ENCODE data around the gene DYTN. TPM values are rescaled to one million over a fixed set of nuclear protein-coding genes. Genes with fewer than 3 reads are reported as not detected.

The DYTN gene
- total RNA-seq, 1 donor from 2014 or later = not detected

DNA sequence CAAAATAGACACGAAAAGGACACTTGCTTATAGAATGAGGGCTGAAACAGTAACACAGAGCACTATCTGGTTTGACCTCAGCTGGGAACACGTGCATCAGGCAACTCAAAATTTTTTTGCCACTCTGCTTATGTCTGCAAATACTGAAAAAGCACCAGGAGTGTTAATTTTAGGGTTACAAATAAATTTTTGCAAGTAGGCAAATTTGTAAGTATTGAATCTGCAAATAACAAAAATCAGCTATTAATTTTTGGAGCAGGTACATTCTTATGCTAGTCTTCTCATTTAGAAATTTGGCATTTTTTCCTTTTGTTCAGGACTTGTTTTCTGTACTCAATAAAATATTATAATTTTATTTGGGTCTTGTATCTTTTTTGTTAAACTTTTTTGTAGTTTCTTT lies 29.7 kb downstream of the DYTN start:
- no peaks in the 10 kb centered on the region for H3K9me3 Mint-ChIP-seq
- no peaks in the 10 kb centered on the region for H3K36me3 Mint-ChIP-seq
- no peak overlapping the region for H3K4me3 Mint-ChIP-seq
- no peak for DNase-seq (ENCODE audit: low spot score in 2 of 2, unreplicated experiment in 2 of 2)
- no peak overlapping the region for H3K27ac Mint-ChIP-seq
- peaks cover 38% of the 10 kb centered on the region for H3K27me3 Mint-ChIP-seq (ENCODE audit: low read depth)
- TF ChIP-seq, protein P1, sequence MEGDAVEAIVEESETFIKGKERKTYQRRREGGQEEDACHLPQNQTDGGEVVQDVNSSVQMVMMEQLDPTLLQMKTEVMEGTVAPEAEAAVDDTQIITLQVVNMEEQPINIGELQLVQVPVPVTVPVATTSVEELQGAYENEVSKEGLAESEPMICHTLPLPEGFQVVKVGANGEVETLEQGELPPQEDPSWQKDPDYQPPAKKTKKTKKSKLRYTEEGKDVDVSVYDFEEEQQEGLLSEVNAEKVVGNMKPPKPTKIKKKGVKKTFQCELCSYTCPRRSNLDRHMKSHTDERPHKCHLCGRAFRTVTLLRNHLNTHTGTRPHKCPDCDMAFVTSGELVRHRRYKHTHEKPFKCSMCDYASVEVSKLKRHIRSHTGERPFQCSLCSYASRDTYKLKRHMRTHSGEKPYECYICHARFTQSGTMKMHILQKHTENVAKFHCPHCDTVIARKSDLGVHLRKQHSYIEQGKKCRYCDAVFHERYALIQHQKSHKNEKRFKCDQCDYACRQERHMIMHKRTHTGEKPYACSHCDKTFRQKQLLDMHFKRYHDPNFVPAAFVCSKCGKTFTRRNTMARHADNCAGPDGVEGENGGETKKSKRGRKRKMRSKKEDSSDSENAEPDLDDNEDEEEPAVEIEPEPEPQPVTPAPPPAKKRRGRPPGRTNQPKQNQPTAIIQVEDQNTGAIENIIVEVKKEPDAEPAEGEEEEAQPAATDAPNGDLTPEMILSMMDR (IDR thresholded peaks at IDR 0.05; ENCODE audit: unreplicated experiment) = no peak
- H3K4me1 Mint-ChIP-seq = no peaks in the 10 kb centered on the region

DNA sequence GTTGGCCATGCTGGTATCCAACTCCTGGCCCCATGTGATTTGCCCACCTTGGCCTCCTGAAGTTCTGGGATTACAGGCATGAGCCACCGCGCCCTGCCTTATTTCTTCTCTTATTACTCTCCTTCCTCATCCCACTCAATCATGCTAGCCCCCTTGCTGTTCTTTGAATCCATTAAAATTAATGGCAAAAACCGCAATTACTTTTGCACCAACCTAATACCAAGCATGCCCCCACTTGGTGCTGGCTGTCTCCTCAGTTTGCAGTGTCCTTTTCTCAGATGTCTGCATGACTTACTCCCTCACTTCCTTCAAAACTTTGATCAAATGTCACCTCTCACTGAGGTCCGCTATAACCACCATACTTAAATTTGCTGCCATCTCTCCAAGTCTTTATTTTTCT lies 34.6 kb downstream of the DYTN start:
- no peak overlapping the region for H3K27ac Mint-ChIP-seq
- H3K27me3 Mint-ChIP-seq (ENCODE audit: low read depth) = peaks cover 44% of the 10 kb centered on the region
- H3K4me1 Mint-ChIP-seq = no peaks in the 10 kb centered on the region
- no peaks in the 10 kb centered on the region for H3K36me3 Mint-ChIP-seq
- TF ChIP-seq, protein P1 (IDR thresholded peaks at IDR 0.05; ENCODE audit: unreplicated experiment) = no peak
- DNase-seq (ENCODE audit: low spot score in 2 of 2, unreplicated experiment in 2 of 2) = no peak
- H3K9me3 Mint-ChIP-seq = no peaks in the 10 kb centered on the region
- no peak overlapping the region for H3K4me3 Mint-ChIP-seq

DNA sequence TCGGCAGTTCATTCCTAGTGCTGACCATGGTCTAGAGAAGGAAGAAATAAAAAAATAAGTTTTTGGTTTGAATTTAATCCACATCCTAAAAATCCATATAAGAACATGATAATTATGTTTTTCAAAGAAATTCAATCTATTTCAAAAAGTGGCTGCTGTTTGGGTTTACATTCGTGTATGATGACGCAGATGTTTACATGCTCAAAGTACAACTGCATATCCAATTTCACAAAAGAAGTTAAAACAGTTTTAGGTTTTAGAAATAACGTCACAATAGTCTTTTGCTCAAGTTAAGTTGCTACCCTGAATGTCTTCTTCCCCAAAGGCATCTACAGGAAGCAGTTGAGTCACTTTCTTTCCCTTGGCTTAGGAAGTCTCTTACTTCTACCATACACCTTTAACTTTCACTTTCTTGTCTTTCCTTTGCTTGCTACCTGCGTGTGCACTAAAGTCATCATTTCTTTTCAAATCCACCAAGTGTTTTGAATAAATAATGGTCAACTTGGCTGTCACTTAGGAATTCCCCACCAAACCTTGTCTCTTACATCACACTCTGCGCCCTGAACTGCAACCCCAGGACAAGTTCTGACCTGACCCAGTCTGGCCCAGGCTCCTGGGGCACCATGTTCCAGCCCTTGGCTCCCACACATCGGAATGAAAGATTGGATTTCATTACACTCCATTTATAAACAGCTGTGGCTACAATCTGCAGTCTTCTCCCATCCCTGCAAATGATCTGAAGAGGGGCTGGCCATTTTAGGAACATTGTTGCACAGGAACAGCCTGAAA lies 47.5 kb downstream of the DYTN start:
- Mint-ChIP-seq H3K27ac (no peak overlapping the region), H3K36me3 (no peaks in the 10 kb centered on the region), H3K4me1 (no peaks in the 10 kb centered on the region), H3K27me3 (ENCODE audit: low read depth) (peaks cover 10% of the 10 kb centered on the region), H3K9me3 (no peaks in the 10 kb centered on the region), H3K4me3 (no peak overlapping the region)
- DNase-seq (ENCODE audit: low spot score in 2 of 2, unreplicated experiment in 2 of 2) = no peak
- TF ChIP-seq, protein P1 (IDR thresholded peaks at IDR 0.05; ENCODE audit: unreplicated experiment) = no peak

DNA sequence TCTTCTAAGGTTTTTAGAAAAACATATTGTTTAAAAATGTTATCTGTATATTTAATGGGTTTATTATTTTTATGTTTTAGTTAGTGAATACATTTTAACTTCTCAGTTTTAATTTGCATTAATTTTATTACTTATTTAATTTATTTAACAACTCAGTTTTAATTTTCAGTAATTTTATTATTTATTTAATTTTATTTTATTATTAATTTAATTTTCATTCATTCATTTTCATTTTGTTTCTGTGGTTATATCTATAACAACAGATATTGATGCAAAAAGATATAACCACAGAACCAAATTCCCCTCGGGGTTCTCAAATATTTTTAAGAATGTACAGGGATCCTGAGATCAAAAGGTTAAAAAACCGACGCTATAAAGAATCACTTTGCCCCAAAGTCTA lies 52.9 kb downstream of the DYTN start:
- no peak overlapping the region for H3K27ac Mint-ChIP-seq
- peaks cover 38% of the 10 kb centered on the region for H3K27me3 Mint-ChIP-seq (ENCODE audit: low read depth)
- H3K9me3 Mint-ChIP-seq = no peaks in the 10 kb centered on the region
- H3K4me3 Mint-ChIP-seq = no peak overlapping the region
- H3K4me1 Mint-ChIP-seq = no peaks in the 10 kb centered on the region
- DNase-seq (ENCODE audit: low spot score in 2 of 2, unreplicated experiment in 2 of 2) = no peak
- no peaks in the 10 kb centered on the region for H3K36me3 Mint-ChIP-seq
- TF ChIP-seq, protein P1 (IDR thresholded peaks at IDR 0.05; ENCODE audit: unreplicated experiment) = no peak

DNA sequence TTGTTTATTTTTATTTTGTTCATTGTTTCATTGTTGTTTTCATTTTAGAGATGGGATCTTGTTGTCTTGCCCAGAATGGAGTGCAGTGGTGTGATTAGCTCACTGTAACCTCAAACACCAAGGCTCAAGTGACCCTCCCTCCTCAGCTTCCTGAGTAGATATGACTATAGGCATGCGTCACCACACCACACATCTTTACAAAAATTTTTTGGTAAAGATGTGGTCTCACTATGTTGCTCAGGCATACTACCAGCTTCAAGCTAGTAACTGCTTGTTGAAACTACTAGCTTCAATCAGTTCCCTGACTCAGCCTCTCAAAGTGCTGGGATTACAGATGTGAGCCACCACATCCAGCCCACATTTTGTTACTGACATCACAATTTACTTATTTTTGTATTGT lies 61.1 kb downstream of the DYTN start:
- H3K4me3 Mint-ChIP-seq = no peak overlapping the region
- peaks cover 8% of the 10 kb centered on the region for H3K9me3 Mint-ChIP-seq
- TF ChIP-seq, protein P1 (IDR thresholded peaks at IDR 0.05; ENCODE audit: unreplicated experiment) = no peak
- no peak for DNase-seq (ENCODE audit: low spot score in 2 of 2, unreplicated experiment in 2 of 2)
- no peaks in the 10 kb centered on the region for H3K36me3 Mint-ChIP-seq
- H3K27me3 Mint-ChIP-seq (ENCODE audit: low read depth) = peaks cover 38% of the 10 kb centered on the region
- H3K4me1 Mint-ChIP-seq = no peaks in the 10 kb centered on the region
- H3K27ac Mint-ChIP-seq = no peak overlapping the region

All from mesothelial cell of epicardium (in vitro differentiated cells).